NCI-H187 treated with DMSO at 0.1 percent for 48 hours (cell line): ENCODE measurements around the gene ZNF485.
"Not testable (repeated sequence)": the region's sequence is repeated elsewhere in the genome, so short reads cannot be mapped to it uniquely, and the experiment has no call there.

ENCODE experiments used
- DNase-seq: peaks from one replicate; lab custom pipeline; 2025; lab: John Stamatoyannopoulos, UW

Gene ZNF485

GRCh38 chr10:43606323-43607198 is at the start of gene ZNF485:
TSS of gene ZNF485 (plus strand) at chr10:43606438. CDS start at chr10:43607051, 613 bp downstream.
- DNase-seq = no peak

- DNase-seq = no peak
Observed at GRCh38 chr10:43557214-43557613, 49.0 kb upstream of the ZNF485 start.

GRCh38 chr10:43569681-43570080 is 36.6 kb upstream of the ZNF485 start:
- no peak for DNase-seq

- DNase-seq = no peak
Observed at GRCh38 chr10:43570971-43571370, 35.3 kb upstream of the ZNF485 start.

- DNase-seq = no peak
Observed at GRCh38 chr10:43573250-43574000, 32.8 kb upstream of the ZNF485 start.

GRCh38 chr10:43574001-43574892 is 32.0 kb upstream of the ZNF485 start, which contains the start of gene ZNF239:
TSS of gene ZNF239 (minus strand) at chr10:43574616. CDS start at chr10:43558079, 16,537 bp downstream.
- no peak for DNase-seq

- no peak for DNase-seq
Observed at GRCh38 chr10:43574906-43575305, 31.3 kb upstream of the ZNF485 start.

- DNase-seq = no peak
Observed at GRCh38 chr10:43576062-43576461, 30.2 kb upstream of the ZNF485 start.

- DNase-seq = no peak
Observed at GRCh38 chr10:43576580-43576979, 29.7 kb upstream of the ZNF485 start.

GRCh38 chr10:43584051-43584450 is 22.2 kb upstream of the ZNF485 start:
- DNase-seq = no peak

GRCh38 chr10:43585046-43585445 is 21.2 kb upstream of the ZNF485 start:
- DNase-seq = no peak

GRCh38 chr10:43585981-43586729 is 20.1 kb upstream of the ZNF485 start:
- no peak for DNase-seq

GRCh38 chr10:43586730-43587115 is 19.5 kb upstream of the ZNF485 start:
- not testable (repeated sequence) for DNase-seq

- no peak for DNase-seq
Observed at GRCh38 chr10:43591303-43591904, 14.8 kb upstream of the ZNF485 start.

- DNase-seq = no peak
Observed at GRCh38 chr10:43594944-43595589, 11.2 kb upstream of the ZNF485 start.

- DNase-seq = no peak
Observed at GRCh38 chr10:43595739-43596298, 10.4 kb upstream of the ZNF485 start.

GRCh38 chr10:43596546-43596945 is 9.7 kb upstream of the ZNF485 start:
- DNase-seq = no peak

- DNase-seq = no peak
Observed at GRCh38 chr10:43598446-43598845, 7.8 kb upstream of the ZNF485 start.

GRCh38 chr10:43599333-43599732 is 6.9 kb upstream of the ZNF485 start:
- DNase-seq = no peak

- DNase-seq = not testable (repeated sequence)
Observed at GRCh38 chr10:43601576-43601975, 4.7 kb upstream of the ZNF485 start.
